ENCODE measurements around the gene CYP3A4.
"Not testable (repeated sequence)": the region's sequence is repeated elsewhere in the genome, so short reads cannot be mapped to it uniquely, and the experiment has no call there.

The CYP3A4 gene

DNA sequence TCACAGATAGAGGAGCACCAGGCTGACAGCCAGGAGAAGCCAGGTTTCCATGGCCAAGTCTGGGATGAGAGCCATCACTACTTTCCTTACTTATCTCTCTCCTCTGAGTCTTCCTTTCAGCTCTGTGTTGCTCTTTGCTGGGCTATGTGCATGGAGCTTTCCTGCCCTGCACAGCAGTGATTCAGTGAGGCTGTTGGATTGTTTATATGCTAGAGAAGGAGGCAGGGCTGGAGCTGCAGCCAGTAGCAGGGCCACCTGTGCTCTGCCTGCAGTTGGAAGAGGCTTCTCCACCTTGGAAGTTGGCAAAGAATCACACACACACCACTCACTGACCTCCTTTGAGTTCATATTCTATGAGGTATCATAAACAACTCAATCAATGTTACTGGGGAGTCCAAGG, at the start of gene CYP3A4:
Gene CYP3A4, minus strand, starts transcription at position 178 of the 400 bp plus-strand sequence. Its CDS starts 103 bp downstream, at position 75.
- DNase-seq (ENCODE audit: low read depth), result no peak

DNA sequence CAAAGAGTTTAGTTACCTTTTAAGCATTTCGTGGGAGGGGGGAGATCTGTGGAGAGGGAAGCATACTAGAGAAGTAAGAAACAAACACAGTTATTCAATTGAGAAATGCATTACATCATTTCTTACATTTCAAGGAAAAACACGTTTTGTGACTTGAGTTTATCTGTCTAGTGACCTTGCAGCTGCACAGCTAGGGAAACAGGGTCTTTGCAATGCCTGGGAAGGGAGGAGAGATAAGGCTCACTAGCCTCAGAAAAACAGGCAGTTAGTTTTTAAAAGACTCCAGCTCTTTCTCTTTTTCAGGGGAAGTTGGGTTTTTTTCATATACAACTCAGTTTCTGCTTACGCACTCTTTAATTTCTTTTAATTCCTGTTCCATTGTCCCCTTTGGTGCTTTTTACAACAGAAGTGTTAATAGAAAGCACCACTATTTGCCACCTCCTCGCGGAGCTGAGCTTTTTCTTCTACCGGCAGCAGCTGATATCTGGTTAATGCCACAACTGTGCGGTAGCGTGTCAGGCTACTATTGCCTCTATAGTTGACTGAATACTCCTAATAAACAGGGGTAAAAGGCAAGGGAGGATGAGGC, 49.4 kb upstream of the CYP3A4 start:
- DNase-seq (ENCODE audit: low read depth), result no peak

GRCh38 chr7:99831595-99831994, 47.6 kb upstream of the CYP3A4 start:
- no peak for DNase-seq (ENCODE audit: low read depth)

DNA sequence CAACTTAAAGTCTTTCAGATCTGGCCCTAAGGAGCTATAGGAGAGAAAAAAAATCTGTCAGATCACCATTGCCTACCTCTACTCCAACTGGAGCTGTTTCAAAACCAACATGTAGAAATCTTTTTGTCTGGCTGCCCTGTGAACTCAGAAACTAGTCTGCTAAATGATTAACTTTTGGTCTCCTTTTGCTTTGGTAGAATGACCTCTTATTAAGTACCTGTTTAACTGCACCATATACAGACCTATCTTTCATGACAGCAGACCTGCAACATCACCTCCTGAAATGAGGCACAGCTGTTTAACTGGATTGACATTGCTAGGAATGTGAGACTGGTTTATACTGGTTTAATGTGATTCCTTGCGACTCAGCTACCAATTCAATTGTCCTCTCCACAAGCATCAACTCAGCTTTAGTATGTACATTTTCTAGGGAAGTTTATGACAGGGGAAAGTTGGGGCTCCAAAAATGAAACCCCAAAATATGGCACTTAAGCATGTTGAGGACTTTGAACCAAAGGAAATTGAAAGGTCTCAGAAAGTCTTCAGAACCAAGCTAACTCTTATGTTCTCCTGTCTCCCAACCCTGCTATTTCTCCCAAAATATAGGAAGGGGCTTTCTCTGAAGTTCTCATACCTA, 45.7 kb upstream of the CYP3A4 start:
- no peak for DNase-seq (ENCODE audit: low read depth)

DNA sequence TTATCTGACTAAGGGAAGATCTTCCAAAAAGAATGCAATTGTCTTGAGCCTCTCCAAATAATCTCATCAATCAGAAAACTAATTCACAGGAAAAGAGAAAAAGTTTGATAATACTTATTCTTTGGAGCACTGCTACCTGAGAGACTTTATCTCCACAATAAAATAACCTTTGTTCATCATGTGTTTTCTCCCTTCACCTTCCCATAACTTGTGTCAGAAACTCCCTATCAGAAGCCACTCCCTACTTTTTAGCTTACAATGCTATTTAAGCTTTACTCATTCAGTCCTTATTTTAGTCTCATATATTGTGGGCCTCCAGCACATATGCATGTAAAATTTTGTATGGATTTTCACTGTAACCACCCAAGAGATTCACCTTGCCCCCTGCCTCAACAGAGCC, 44.8 kb upstream of the CYP3A4 start:
- DNase-seq (ENCODE audit: low read depth), result no peak

GRCh38 chr7:99827040-99827778, 43.2 kb upstream of the CYP3A4 start:
- no peak for DNase-seq (ENCODE audit: low read depth)

GRCh38 chr7:99825873-99826272, 41.9 kb upstream of the CYP3A4 start:
- no peak for DNase-seq (ENCODE audit: low read depth)

DNA sequence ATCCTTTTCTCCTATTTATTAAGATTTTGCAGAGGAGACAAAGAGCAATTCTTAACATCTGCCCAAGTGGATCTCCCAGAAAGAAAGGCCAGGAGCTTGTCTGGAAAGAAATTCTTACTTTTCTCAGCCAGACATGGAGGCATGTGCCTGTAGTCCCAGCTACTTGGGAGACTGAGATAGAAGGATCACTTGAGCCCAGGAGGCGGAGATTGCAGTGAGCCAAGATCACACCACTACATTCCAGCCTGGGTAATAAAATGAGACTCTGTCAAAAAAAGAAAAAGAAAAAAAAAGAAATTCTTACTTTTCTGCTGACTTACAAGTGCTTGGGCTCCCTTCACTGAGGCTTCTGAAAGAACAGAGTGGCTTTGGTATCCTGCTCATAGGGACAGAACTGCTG, 41.5 kb upstream of the CYP3A4 start:
- DNase-seq (ENCODE audit: low read depth), result no peak

DNA sequence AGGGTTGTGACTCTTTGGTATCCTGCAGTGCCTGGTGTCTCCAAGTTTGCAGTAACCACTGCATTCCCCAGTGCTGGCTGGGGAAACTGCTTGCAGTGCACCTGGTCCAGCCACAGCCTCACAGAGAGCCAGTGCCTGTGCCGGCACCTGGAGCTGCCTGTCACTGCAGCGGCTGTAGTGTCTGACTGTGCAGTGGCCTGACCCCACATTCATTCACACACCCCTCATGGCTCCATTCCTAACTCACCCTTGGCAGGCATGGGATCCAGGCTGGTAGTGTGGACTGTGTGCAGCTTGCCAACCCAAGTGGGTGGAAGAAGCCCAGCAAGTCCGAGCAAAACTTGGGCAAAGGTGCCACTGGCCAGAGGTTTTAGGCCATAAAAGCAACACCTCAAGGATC, 40.1 kb upstream of the CYP3A4 start:
- no peak for DNase-seq (ENCODE audit: low read depth)

- DNase-seq (ENCODE audit: low read depth), result no peak
Measured at GRCh38 chr7:99822731-99823718, 39.0 kb upstream of the CYP3A4 start.

GRCh38 chr7:99820408-99821027, 36.5 kb upstream of the CYP3A4 start:
- DNase-seq (ENCODE audit: low read depth), result no peak

DNA sequence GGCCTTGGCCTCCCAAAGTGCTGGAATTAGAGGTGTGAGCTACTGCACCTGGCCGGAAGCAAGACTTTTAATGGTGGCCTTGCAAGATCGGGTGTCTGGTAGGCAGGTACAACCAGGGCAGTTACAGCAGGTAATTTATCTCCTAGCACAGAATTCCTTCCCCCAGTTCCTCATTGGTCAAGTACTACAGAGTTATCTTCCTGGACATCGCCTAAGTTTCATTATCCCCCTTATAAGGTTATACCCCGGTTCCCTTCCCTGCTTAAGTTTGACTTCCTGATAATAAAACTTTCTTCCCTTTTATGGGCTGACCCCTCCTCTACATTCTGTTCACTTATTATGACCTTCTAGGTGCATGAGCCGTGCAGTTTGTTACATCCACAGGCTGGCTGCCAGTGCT, 24.8 kb upstream of the CYP3A4 start:
- no peak for DNase-seq (ENCODE audit: low read depth)

DNA sequence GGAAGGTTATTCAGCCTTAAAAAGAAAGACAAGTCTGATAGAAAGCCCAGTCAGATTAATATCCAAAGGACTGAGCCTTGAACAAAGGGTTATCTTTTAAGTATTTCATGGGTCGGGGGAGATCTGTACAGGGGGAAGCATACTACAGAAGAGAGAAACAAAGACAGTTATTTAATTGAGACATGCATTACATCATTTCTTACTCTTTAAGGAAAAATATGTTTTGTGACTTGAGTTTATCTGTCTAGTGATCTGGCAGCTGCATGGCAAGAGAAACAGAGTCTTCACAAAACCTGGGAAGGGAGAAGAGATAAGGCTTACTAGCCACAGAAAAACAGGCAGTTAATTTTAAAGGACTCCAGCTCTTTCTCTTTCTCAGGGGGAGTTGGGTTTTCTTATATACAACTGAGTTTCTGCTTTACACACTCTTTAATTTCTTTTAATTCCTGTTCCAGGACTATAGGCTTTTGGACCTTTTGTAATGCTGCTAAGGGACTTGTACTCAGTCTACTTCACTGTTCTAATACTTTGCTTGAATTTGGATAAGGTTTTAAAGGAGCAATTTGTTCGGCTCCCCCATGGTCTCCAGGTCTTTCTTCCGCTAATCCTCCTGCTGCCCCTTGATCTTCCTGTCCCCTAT, 23.0 kb upstream of the CYP3A4 start:
- no peak for DNase-seq (ENCODE audit: low read depth)

GRCh38 chr7:99805641-99806040, 21.7 kb upstream of the CYP3A4 start:
- DNase-seq (ENCODE audit: low read depth), result no peak

GRCh38 chr7:99803118-99803517, 19.1 kb upstream of the CYP3A4 start:
- not testable (repeated sequence) for DNase-seq (ENCODE audit: low read depth)

- DNase-seq (ENCODE audit: low read depth), result not testable (repeated sequence)
Measured at GRCh38 chr7:99801407-99801806, 17.4 kb upstream of the CYP3A4 start.

DNA sequence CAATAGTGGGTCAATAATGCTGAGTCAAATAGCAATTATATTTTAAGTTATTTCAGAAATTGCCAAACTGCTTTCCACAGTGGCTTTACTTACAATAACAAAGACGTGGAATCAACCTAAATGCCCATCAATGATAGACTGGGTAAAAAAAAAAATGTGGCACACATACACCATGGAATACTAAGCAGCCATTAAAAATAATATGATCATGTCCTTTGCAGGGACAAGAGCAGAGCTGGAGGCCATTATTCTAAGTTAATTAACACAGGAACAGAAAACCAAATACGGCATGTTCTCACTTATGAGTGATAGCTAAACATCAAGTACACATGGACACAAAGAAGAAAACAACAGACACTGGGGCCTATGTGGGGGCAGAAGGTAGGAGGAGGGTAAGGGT, 15.0 kb upstream of the CYP3A4 start:
- DNase-seq (ENCODE audit: low read depth), result no peak

GRCh38 chr7:99795864-99796263, 11.9 kb upstream of the CYP3A4 start:
- not testable (repeated sequence) for DNase-seq (ENCODE audit: low read depth)

GRCh38 chr7:99794585-99795502, 10.9 kb upstream of the CYP3A4 start:
- no peak for DNase-seq (ENCODE audit: low read depth)

DNA sequence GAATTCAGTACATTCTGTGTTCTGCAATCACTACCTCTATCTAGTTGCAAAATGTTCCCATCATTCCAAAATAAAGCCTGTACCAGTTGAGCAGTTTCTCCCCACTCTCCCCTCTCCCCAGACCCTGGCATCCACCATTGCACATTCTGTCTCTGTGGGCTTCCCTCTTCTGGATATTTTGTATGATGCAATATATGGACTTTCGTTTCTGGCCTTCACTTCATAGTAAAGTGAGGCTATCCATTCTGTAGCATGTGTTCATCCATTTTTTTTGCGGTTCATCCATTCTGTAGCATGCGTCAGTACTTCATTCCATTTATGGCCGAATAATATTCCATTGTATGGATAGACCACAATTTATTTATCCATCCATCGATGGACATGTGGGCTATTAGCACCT, 9.5 kb upstream of the CYP3A4 start:
- DNase-seq (ENCODE audit: low read depth), result no peak
